NCI-H1694 treated with DMSO at 0.1 percent for 48 hours (cell line): ENCODE results near the gene DGKB.

Experiments used
- DNase-seq: peaks from one replicate; lab custom pipeline; 2025; lab: John Stamatoyannopoulos, UW

DGKB gene

DNA sequence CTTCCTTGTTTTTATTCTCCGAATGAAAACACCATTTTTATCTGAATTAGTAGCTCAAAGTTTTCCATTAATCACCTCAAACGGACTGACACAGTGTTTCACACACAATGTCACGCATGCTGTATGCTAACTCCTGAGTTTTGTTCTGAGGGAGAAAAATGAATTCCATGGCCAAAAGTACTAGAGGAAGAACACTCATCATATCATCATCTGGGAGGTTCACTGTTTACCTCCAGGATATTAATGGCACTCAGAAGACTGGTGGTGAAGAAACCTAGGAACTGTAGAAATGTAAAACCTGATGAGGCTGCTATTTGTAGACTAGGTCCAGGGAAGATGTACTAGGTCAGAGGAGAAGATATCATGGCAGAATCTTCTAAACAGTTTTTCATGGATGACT lies 517.5 kb downstream of the DGKB start:
- DNase-seq = no peak

GRCh38 chr7:14381936-14382335 lies 520.6 kb downstream of the DGKB start:
- no peak for DNase-seq

- DNase-seq = no peak
Observed at GRCh38 chr7:14381306-14381705, 521.2 kb downstream of the DGKB start.

DNA sequence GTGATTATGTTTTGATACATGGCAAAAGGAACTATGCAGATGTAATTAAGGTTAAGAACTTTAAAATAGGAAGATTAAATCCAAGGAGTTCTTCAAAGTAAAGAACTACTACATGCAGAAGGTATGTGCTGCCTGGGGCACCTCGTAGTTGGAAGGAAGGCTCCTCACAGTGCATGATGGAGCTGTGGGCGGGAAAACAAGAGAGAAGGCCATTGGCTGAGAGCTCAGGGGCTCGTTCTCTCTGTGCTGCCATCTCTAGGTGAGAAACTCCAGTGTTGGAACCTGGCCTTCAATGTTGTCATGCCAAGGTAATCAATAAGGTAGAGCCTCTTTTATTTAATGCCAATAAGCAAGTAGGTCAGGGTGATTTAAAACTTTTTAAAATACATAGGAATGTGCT lies 521.7 kb downstream of the DGKB start:
- DNase-seq = no peak

DNA sequence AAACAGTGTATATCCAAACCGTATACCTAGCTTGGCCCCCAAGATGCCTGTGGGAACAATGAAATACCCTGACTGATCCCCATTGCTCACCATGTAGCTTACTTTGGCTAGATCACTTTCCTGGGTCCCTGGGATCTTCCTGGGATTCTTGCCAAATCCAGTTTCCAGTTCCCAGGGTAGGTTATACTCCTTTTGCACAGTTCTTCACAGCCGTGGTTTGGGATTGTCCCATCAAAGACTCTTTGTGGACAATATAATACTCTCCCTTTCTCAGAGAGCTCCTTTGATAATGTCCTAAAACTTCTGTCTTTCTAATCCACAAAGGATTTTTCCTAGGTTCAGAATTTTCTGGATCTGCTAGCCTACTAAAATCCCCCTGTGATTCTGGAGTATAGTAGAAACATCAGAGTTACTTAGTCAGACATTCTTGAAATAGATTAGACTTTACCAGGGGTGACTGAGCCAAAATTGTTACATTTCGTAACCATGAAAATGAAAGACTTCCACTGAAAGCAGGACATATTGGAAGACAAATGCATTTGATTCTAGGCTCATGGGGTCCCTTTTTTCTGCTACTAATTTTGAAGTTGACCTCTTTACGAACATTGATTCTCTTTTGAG lies 524.8 kb downstream of the DGKB start:
- DNase-seq = no peak

DNA sequence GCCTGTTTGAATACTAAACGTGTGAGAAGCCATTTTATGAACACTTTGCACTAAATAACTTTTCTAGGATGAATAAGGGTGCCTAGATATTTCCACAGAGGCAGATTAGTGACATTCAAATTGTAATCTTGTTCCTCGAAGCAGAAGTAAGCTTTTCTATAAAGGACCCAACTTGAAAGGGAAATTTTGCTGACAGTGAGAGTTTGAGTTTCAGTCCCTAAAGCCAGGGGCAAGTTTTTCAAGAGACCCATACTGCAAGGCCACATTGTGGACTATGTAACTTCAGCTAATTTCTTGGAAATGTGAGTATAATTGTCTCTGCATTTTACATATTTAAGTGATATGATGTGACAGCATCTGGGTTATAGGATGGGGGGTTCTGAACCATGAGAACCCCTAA lies 525.8 kb downstream of the DGKB start:
- DNase-seq = no peak

DNA sequence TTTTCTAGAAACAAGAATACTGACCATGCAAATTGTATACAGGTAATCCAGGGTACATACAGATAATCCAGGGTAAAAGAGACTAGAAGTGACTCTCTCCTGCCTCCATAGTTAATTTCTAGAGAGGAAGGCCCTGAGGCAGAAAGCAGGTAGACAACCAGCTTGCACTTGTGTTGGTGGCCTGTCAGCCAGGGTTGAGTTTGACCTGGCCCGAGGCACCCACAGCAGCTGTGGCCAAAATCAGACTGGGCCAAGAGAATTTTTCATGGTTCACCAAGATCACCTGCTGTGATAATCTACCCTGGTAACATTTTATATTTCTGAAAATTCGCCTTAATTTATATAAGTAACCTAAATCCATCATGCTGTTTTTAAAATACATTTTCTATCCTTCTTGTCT lies 526.6 kb downstream of the DGKB start:
- no peak for DNase-seq

- no peak for DNase-seq
Observed at GRCh38 chr7:14374336-14374735, 528.2 kb downstream of the DGKB start.

- no peak for DNase-seq
Observed at GRCh38 chr7:14368285-14368684, 534.3 kb downstream of the DGKB start.

DNA sequence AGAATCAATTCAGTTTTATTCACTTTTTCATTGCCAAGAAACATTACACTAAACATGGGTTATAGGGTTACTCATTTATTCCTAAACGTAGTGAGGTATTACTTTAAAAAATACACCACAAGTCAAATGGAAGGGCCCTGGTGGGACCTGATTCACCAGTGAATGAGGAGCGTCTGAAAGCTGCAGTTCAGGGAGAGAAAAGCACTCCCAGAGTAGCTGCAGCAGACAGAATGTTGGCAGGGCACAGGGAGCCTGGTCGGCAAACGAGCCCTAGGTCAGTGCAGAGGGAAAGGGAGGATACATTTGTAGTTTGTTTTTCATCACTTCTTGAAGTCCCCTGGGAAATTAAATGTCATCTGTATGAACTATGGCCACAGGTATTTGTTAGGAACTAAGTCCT lies 551.4 kb downstream of the DGKB start:
- DNase-seq = no peak

DNA sequence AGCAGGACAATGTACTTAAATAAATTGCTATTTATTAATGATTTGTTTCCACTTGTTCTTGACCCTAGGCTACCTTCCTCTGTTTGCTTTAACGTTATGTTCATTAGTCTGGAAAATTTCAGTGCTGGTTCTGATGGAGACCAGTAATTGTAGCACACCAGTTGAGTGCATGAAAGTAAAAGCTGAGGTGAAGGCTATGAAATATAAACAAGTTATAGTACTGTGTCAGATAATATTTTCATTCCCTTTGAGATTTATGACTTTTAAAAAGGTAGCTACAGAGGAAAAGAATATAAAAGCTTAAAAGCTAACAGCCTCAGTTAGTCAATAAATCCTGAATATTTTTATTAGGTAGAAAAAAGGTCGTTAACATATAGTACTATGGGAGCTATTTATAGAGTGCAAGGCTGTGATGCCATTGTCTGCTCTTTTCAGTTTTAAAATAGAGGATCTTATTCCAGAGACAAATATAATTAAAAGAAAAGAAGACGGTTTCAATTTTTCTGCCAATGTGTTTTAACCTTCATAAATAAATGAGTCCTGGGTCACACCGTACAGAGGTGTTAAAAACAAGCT lies 561.3 kb downstream of the DGKB start:
- DNase-seq = no peak

- no peak for DNase-seq
Observed at GRCh38 chr7:14340393-14341074, 562.0 kb downstream of the DGKB start.

DNA sequence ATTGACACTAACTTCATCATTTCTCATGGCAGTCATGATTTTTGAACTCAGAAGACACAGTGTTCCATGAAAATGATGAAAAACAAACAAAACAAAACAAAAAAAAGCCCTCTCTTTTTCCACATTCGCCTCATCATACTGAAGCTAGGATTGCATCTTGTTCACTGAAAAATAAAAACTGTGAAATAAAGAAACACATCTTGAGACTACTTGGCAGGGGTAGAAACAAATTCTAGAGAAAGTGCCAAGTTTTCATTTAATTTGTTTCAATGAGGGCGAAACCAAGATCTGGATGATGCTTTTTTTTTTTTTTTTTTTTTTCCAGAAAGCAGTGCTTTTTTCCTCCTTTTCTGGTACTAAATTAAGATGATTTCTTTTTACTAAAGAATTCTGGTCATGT lies 562.7 kb downstream of the DGKB start:
- no peak for DNase-seq

DNA sequence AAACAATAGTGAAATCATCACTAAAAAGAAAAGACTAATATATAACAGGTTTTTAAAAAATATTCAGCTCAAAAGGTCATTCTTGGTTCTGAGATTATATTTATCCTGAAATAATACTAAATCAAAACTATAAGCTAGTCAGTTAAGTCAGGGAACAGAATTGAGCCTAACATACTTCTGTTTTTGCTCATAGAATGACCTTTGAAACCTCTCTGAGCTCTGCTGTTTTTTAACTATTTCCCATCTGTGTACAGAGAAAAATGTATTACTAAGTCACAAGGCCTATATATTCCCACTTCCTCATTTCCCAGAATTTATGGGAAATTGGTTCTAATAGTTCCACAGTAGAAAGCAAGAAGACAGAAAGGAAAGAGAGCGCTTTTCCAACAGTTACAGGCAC lies 566.3 kb downstream of the DGKB start:
- no peak for DNase-seq

GRCh38 chr7:14332155-14332554 lies 570.4 kb downstream of the DGKB start:
- DNase-seq = no peak

DNA sequence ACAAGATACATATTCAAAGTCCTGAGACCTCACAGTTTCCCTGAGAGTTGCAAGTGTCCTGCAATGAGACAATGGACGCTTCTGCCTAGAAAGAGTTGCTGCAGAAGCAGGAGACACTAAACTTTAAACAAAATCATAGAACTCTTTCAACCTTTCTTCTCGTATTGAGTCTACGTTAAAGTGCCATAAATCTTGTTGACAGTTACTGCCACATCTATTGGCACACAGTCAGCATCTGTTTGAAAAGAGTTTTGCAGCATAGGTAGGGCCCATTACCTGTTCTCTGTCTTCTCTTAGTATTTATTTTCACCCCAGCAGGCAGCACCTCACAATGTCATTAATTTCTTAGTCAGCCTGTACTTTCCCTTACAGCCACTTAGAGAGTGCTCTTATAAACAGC lies 577.8 kb downstream of the DGKB start:
- DNase-seq = no peak

DNA sequence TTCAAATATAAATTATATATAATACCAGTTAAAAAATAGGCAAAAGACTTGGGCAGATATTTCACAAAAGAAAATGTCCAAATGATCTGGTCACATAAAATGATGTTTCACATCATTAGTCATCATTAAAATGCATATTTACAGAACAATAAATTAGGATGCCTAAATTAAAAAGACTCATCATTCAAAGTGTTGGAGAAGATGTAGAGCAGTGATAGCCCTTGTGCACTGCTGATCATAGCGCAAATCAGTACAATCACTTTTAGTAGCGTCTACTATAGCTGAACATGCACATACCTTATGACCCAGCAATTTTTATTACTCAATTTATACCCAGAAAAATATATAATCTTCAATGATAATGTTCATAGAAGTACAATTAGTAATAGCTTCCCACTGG lies 579.8 kb downstream of the DGKB start:
- no peak for DNase-seq

DNA sequence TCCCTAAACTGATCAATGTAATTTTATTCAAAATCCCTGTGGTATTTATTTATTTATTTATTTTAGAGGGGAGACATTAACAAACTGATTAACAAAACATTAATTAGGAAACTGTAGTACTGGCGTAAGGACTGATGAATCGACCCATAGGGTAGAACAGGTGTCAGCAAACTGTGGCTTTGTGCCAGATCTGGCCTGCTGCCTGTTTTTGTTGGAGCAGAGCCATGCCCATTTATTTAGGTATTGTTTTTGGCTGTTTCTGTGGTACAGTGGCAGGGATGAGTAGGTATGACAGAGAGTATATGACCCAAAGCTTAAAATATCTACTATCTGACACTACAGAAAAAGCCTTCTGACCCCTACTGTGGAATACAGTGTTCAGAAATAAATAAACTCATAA lies 580.6 kb downstream of the DGKB start:
- peak; percentile 24 for DNase-seq

DNA sequence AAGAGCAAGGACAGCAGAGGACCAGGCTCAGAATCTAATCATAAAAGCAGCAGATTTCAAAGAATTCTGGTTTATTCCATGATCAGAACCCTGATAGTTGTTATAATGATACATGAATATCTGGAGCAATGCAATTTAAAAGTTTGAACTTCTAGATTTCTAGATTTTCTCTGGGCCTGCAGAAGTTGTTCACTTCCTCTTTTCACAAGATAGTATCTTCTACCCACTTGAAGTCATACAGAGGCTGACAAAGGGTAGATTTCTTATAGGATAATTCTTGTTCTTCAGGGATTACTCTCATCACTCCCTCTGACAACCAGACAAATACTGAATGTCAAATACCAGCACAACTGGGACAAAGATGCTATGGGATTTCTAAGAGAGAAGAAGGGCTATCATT lies 593.1 kb downstream of the DGKB start:
- DNase-seq = no peak

GRCh38 chr7:14305233-14305866 lies 597.2 kb downstream of the DGKB start:
- no peak for DNase-seq

DNA sequence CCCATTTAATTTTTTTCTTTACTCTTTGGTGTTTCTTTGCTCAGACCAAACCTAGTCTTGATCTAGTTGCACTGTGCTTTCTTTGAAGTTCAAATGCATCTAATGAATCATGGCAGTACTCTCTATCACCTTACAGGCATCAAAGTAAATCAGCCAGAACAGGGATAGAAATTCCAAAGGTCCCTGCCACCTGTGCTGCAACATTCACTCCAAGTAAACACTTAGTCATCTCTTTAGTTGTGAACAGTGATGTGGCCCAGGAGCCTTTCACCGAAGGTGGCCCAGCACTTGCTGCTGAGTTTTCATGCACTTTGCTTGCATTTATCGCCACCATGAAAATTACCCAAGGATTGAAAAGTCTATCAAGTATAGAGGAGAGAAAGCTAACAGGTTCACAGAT lies 599.0 kb downstream of the DGKB start:
- DNase-seq = no peak

DNA sequence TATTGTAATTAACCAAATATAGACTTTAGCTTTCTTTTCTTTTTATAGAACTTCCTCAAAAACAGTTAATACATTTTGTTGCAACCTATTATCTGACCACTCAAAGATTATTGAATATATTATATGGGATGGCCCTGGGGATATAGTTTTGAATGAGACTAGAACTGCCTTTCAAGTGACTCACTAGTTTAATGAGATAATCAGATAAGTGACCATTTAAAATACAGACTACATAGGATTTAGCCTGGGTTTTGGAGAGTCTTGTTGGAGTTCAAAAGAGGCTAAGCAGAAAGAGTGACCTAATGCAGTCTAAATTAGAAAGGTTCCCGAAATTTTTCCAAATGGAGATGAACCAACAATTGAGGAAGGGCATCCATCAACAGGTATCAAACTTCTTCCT lies 607.9 kb downstream of the DGKB start:
- no peak for DNase-seq

DNA sequence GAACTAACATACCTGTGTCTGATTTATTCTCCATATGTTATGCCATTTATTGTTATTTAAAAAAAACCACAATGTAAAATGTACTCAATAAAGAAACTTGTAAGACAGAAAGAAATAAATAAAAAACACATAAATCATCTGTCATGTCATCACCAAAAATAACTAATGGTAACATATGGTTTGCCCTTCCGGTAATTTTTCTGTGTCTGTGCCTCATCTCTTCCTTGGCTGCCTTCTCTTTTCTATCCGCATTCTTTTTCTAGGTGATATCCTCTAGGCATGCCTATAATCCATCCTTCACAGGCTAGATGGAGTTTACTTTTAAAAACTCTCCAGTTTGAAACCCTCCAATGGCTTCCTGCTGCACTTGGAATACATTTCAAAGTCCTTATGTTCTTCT lies 609.1 kb downstream of the DGKB start:
- no peak for DNase-seq
